ENCODE data around the gene CRTAC1. TPM values are rescaled to one million over a fixed set of nuclear protein-coding genes. Genes with fewer than 3 reads are reported as not detected.

Gene CRTAC1
- total RNA-seq, 1 experiment from 2014 or later, result 0.46 TPM

DNA sequence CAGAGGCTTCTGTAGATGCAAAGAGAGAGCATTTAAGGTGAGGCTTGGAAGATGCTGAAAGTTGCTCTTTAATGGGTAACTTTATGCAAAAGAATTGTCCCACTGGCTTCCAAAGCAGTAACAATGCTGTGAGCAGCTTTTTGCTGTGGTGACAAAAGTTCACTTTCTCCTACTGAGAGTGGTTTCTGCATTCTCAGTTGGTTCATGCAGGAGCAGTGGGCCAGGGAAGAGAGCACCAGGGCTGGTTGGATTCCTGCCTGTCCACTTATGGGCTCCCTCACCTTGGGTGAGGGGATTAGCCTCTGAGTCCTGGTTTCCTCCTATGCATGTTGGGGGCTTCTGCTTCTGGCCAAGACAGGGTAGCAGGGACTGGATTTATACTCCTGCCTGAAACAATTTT lies 211.8 kb downstream of the CRTAC1 start:
- Mint-ChIP-seq H3K4me3 (no peak overlapping the region), H3K4me1 (peaks cover 4 to 23% of the 10 kb centered on the region in 2 experiments), H3K27ac (no peak overlapping the region), H3K9me3 (no peaks in the 10 kb centered on the region), H3K27me3 (ENCODE audit: low read depth) (no peaks in the 10 kb centered on the region; the same call in 1 of the 2 replicates), H3K36me3 (ENCODE audit: insufficient read depth in 1 of 3, low read depth in 3 of 3) (no peaks in the 10 kb centered on the region)
- no peak overlapping the region for H2AK5ac ChIP-seq (ENCODE audit: insufficient read length, low read length)
- no peaks in the 10 kb centered on the region for H3K27me3 ChIP-seq (ENCODE audit: insufficient read depth, low read length)
- no peak overlapping the region for H2BK12ac ChIP-seq (ENCODE audit: insufficient read length, low read depth, low read length)
- H3K9ac ChIP-seq (ENCODE audit: extremely low read depth, insufficient read length, low read length), result no peak overlapping the region
- H4K8ac ChIP-seq (replicated peaks; ENCODE audit: insufficient read length, low read depth, low read length), result no peak overlapping the region
- H3K14ac ChIP-seq (ENCODE audit: insufficient read depth, low read length), result no peak overlapping the region
- H3K4me2 ChIP-seq (ENCODE audit: insufficient read depth, insufficient read length, low read length), result no peak overlapping the region
- no peak overlapping the region for H2BK15ac ChIP-seq (ENCODE audit: low read depth, low read length)
- no peak overlapping the region for H3K4ac ChIP-seq (ENCODE audit: low read depth, low read length)
- no peak overlapping the region for H2BK5ac ChIP-seq (ENCODE audit: insufficient read length, low read length)
- no peak overlapping the region for H3K23ac ChIP-seq (ENCODE audit: insufficient read length, low read depth, low read length)
- H4K20me1 ChIP-seq (ENCODE audit: control insufficient read depth, insufficient read depth, insufficient read length), result no peaks in the 10 kb centered on the region
- no peak overlapping the region for H4K5ac ChIP-seq (ENCODE audit: insufficient read length, low read depth, low read length)
- no peak overlapping the region for H3K56ac ChIP-seq (ENCODE audit: insufficient read length, low read depth, low read length)
- no peak overlapping the region for H4K91ac ChIP-seq (ENCODE audit: insufficient read length, low read depth, low read length)
- H2BK20ac ChIP-seq (ENCODE audit: low read depth, low read length, poor library complexity, severe bottlenecking), result no peak overlapping the region
- H3T11ph ChIP-seq (ENCODE audit: low read length), result no peak overlapping the region
- TF ChIP-seq, protein P1, sequence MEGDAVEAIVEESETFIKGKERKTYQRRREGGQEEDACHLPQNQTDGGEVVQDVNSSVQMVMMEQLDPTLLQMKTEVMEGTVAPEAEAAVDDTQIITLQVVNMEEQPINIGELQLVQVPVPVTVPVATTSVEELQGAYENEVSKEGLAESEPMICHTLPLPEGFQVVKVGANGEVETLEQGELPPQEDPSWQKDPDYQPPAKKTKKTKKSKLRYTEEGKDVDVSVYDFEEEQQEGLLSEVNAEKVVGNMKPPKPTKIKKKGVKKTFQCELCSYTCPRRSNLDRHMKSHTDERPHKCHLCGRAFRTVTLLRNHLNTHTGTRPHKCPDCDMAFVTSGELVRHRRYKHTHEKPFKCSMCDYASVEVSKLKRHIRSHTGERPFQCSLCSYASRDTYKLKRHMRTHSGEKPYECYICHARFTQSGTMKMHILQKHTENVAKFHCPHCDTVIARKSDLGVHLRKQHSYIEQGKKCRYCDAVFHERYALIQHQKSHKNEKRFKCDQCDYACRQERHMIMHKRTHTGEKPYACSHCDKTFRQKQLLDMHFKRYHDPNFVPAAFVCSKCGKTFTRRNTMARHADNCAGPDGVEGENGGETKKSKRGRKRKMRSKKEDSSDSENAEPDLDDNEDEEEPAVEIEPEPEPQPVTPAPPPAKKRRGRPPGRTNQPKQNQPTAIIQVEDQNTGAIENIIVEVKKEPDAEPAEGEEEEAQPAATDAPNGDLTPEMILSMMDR (conservative IDR thresholded peaks at IDR 0.05), result no peak
- H2BK120ac ChIP-seq (ENCODE audit: low read depth, low read length, poor library complexity, severe bottlenecking), result no peak overlapping the region
- no peaks in the 10 kb centered on the region for H3K79me2 ChIP-seq (ENCODE audit: insufficient read depth, low read length)
- no peaks in the 10 kb centered on the region for H3K23me2 ChIP-seq (ENCODE audit: insufficient read length, low read depth, low read length, poor library complexity, severe bottlenecking)
- no peak overlapping the region for H3K27ac ChIP-seq (ENCODE audit: insufficient read length, low read depth, low read length)
- H3K79me1 ChIP-seq (ENCODE audit: insufficient read depth, low read depth, low read length, poor library complexity, severe bottlenecking), result no peaks in the 10 kb centered on the region
- no peaks in the 10 kb centered on the region for H3K4me1 ChIP-seq (ENCODE audit: insufficient read depth, low read length)
- H3K9me3 ChIP-seq (ENCODE audit: control insufficient read depth, low read depth, low read length), result no peaks in the 10 kb centered on the region
- no peak overlapping the region for H2AFZ ChIP-seq (ENCODE audit: low read length)
- no peak for DNase-seq
- H3K18ac ChIP-seq (ENCODE audit: insufficient read length, low read depth, low read length), result no peak overlapping the region

All from H9 (cell line).